Measurements from ENCODE around the gene PRSS21.

DNA sequence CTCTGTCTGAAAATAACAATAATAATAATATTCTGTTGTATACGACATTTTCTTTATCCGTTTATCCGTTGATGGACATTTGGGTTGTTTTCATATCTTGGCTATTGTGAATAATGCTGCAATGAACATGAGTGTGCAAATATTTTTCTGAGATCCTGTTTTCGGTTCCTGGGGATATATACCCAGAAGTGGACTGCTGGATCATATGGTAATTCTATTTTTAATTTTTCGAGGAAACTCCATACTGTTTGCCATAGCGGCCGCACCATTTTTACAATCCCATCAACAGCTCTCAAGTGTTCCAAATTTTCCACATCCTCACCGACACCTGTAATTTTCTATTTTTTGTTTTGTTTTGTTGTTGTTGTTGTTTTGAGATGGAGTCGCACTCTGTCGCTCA is 24.1 kb upstream of the PRSS21 start:
- TF ChIP-seq, protein P1, sequence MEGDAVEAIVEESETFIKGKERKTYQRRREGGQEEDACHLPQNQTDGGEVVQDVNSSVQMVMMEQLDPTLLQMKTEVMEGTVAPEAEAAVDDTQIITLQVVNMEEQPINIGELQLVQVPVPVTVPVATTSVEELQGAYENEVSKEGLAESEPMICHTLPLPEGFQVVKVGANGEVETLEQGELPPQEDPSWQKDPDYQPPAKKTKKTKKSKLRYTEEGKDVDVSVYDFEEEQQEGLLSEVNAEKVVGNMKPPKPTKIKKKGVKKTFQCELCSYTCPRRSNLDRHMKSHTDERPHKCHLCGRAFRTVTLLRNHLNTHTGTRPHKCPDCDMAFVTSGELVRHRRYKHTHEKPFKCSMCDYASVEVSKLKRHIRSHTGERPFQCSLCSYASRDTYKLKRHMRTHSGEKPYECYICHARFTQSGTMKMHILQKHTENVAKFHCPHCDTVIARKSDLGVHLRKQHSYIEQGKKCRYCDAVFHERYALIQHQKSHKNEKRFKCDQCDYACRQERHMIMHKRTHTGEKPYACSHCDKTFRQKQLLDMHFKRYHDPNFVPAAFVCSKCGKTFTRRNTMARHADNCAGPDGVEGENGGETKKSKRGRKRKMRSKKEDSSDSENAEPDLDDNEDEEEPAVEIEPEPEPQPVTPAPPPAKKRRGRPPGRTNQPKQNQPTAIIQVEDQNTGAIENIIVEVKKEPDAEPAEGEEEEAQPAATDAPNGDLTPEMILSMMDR (conservative IDR thresholded peaks at IDR 0.05; ENCODE audit: low read length) = no peak
- TF ChIP-seq EZH2phosphoT487 (IDR thresholded peaks at IDR 0.05; ENCODE audit: borderline replicate concordance, low read depth, low read length) = no peak
